ENCODE measurements around the gene ACOT9.
"Not testable (repeated sequence)": the region's sequence is repeated elsewhere in the genome, so short reads cannot be mapped to it uniquely, and the experiment has no call there.

ACOT9 gene, protein sequence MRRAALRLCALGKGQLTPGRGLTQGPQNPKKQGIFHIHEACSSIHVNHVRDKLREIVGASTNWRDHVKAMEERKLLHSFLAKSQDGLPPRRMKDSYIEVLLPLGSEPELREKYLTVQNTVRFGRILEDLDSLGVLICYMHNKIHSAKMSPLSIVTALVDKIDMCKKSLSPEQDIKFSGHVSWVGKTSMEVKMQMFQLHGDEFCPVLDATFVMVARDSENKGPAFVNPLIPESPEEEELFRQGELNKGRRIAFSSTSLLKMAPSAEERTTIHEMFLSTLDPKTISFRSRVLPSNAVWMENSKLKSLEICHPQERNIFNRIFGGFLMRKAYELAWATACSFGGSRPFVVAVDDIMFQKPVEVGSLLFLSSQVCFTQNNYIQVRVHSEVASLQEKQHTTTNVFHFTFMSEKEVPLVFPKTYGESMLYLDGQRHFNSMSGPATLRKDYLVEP

DNA sequence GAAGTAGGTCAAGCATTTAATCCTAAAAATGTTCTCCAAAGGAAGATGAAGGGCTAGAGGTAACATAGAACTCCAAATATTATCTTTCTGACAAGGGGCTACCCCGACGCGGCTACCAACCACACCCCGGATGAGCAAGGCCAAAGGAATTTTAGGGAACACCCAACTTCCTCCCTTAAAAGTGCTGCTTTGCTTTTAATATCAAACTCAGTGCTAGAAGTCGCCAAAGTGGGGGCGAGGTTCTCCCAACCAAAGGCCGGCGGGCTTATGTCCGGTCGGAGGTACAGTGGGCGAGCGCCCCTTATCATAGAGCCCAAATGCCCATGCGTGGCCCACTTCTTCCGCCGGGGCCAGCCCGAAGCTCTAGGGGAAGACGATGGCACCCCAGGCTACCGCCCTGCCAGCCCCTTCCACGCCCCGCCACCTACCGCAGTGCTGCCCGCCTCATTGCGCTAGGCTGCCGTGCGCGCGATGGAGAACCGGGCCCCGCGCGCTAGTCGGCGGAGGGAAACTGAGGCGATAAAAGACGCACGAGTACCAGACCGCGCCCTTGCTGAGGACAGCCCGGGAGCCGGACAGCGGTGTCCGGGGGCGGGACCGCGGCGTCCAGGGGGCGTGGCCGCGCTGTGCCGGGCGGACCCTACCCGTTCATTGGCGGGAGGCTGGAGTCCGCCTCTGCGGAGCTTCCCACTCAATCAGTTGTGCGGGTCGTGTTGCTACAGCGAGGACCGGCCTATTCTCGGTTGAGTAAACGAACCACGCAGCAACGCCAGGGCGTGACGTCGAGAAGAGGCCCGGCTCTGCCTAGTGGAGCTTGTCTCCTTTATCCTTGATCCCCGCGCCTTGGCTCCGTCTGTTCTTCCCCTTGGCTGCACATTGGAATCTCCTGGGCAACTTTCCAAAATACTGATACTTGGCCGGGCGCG, at the start of gene ACOT9:
Gene ACOT9 (minus strand): TSS at position 580 of the 926 bp plus-strand sequence. CDS start 132 bp downstream, at position 448.
- peak; percentile 68 for DNase-seq

GRCh38 chrX:23790155-23790497, 47.0 kb upstream of the ACOT9 start:
- DNase-seq = no peak

- no peak for DNase-seq
Measured at GRCh38 chrX:23789386-23790154, 46.5 kb upstream of the ACOT9 start.

DNA sequence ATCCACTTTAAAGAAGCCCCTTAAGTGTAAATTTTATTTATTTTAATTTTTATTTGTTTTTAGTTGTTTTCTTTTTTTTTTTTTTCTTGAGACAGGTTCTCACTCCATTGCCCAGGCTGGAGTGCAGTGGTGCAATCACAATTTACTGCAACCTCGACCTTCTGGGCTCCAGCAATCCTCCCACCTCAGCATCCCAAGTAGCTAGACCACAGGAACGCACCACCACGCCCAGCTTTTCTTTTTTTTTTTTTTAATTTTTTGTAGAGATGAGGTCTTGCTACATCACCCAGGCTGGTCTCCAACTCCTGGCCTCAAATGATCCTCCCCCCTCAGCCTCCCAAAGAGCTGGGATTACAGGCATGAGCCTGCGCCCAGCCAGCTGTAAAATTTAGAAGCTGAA, 45.9 kb upstream of the ACOT9 start:
- DNase-seq = no peak

DNA sequence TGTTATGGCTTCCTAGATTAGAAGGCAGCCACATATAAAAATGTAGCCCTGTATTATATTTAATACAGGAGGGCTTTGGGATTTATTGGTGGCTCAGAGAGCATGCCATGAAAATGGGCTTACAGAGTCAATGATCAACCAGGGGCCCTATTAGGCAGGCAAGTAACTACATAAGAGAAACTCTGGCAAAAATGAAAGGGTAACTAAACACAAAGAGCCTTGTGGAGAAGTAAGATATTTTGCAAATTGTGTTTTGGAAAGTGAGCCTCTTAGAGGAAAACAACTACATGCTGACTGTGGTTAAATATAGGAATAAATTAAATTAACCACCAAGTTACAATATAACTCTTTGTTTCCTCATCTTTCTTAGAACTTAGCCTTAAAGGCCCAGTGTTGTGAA, 45.4 kb upstream of the ACOT9 start:
- no peak for DNase-seq

DNA sequence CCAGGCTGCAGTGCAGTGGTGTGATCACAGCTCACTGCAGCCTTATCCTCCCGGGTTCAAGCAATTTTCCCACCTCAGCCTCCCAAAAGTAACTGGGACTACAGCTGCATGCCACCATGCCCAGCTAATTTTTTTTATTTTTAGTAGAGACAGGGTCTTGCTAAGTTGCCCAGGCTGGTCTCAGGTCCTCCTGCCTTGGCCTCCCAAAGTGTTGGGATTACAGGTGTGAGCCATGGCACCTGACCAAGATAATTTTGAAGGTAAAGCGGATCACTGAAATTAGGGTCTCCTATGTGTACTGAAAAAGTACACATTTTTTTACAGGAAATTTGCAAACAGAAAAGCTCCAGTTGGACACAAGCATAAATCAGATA, 44.7 kb upstream of the ACOT9 start:
- no peak for DNase-seq

GRCh38 chrX:23786268-23786815, 43.3 kb upstream of the ACOT9 start:
- DNase-seq = no peak

DNA sequence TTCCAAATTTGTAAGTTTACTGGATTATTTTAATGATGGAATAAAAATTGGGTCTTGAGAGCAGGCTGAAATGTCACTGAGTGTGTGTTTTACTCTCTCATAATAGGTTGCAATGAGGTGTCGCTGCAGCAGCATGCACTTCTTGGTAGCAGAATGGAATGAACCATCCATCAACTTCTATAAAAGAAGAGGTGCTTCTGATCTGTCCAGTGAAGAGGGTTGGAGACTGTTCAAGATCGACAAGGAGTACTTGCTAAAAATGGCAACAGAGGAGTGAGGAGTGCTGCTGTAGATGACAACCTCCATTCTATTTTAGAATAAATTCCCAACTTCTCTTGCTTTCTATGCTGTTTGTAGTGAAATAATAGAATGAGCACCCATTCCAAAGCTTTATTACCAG, 42.5 kb upstream of the ACOT9 start:
- DNase-seq = no peak

DNA sequence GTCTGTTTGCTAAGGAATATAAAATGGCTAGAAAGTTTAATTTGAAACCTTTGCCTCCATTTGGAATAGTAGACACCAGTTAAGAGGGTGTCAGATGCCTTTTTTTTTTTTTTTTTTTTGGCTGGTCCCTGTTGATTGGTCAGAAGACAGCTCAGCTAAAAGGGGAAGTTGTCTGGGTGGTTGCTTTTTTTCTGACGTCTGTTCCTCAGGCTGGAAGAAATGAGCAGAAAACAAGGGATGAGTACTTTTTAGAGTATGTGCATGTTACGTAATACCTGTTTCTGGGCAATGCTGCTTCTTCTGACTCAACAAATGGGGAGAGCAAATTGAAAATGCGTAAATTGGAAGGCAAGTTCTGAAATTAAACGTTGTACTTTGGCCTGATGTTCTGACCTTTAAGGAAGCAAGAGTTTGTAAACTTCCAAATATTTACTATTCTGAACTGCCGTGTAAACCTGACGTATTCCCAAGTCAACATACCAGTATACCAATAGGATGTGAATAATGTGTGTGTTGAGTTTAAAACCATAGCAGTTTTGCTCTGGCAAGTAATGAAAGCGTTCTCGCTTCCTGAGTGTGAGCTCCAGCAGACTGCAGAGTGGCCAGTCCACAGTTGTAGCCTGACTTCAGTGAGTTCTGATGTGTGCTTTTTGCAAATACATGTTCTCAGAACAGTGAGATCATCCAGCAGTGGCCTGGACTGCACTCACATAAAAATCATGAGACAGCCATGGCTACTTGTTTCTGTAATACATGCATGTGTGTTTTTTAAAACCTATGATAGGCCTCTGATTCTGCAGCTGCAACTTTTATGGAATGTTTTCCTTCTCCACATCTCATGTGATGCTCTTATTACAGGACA, 41.6 kb upstream of the ACOT9 start:
- peak; percentile 10 for DNase-seq

GRCh38 chrX:23783589-23784469, 40.8 kb upstream of the ACOT9 start:
- no peak for DNase-seq

DNA sequence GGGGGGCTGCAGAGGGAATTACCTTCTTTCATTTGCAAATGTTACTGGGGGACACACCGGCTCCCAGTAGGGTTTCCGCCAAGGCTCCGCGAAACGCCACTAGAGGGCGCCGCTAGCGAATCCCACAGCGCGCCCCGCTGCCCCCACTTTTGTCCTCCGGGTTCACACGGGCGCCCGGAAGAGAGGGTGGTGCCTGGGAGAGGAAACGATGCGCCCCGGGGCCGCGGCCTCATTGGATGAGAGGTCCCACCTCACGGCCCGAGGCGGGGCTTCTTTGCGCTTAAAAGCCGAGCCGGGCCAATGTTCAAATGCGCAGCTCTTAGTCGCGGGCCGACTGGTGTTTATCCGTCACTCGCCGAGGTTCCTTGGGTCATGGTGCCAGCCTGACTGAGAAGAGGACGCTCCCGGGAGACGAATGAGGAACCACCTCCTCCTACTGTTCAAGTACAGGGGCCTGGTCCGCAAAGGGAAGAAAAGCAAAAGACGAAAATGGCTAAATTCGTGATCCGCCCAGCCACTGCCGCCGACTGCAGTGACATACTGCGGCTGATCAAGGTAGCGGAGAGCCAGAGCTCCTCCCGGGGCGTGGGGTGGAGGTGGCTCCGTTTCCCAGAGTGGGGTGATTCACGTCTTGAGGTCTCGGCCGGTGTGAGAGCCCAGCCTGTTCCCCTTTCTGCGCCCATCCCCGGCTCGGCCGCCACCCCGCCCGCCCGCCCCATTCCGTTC, 40.0 kb upstream of the ACOT9 start, which contains the start of gene SAT1:
Gene SAT1 (plus strand): TSS at position 311 of the 726 bp plus-strand sequence. CDS start 179 bp downstream, at position 490.
- peak; percentile 89 for DNase-seq

- DNase-seq = no peak
Measured at GRCh38 chrX:23782455-23782854, 39.4 kb upstream of the ACOT9 start.

GRCh38 chrX:23779025-23779424, 35.9 kb upstream of the ACOT9 start:
- DNase-seq = no peak

GRCh38 chrX:23776363-23776762, 33.3 kb upstream of the ACOT9 start:
- DNase-seq = no peak

DNA sequence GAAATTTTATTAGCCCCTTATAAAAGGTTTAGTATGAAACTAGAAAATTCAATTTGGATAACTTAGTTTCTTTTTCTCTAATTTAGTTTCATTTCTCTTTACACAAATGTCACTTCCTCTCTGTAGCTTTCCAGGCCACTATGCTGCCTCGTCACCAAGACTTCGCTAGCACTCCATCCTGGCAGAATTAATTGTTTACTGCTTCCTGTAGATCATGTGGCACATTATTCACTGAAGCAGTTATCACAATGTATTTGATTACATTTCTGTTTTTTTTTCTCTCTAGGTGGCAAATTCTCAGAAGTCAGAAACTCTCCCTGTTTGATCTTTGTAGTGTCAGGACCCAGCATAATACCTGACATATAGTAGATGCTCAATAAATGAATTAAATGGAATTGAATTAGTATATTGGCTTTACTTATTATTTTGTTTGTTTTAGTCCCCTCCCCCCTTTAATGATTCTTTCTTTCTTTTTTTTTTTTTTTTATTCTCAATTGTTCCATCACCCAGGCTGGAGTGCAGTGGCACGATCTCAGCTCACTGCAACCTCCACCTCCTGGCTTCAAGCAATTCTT, 30.6 kb upstream of the ACOT9 start:
- peak; percentile 14 for DNase-seq

DNA sequence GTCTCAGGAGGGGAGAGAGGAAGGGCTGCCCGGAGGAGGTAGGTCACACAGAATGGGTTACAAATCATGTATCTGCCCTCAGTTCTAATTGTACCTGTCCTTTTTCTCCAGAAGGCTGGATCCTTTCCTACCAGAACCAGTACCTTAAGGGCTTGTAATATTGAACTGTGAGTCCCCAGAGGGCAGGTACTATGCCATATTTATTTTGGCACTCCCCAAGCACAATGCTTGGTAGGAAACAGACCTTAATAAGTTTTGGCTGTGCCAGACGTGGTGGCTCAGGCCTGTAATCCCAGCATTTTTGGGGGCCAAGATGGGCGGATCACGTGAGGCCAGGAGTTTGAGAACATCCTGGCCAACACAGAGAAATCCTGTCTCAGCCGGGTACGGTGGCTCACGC, 28.0 kb upstream of the ACOT9 start:
- DNase-seq = not testable (repeated sequence)

- no peak for DNase-seq
Measured at GRCh38 chrX:23770142-23770541, 27.1 kb upstream of the ACOT9 start.

- DNase-seq = no peak
Measured at GRCh38 chrX:23766650-23767551, 23.8 kb upstream of the ACOT9 start.
